Lower lobe of right lung (tissue), 2 donors: ENCODE measurements around the gene PXMP4. TPM values are rescaled to one million over a fixed set of nuclear protein-coding genes. Genes with fewer than 3 reads are reported as not detected.

ENCODE experiments used
- ATAC-seq, 2 donors: fragments of 200-7000 bp; cut with Tn5 transposase; one replicate each; pipeline ENCODE4 v1.9.1; 2020 to 2022; ENCODE audit warnings: mild to moderate bottlenecking in 2 of 2, moderate library complexity in 2 of 2
- DNase-seq: peaks from one replicate; pipeline ENCODE4 v3.0.0-alpha.2; 2020
- H3K27ac ChIP-seq: fragments of 200-600 bp; one replicate; pipeline ENCODE4 v1.8.0; 2022
- H3K27me3 ChIP-seq: fragments of 200-600 bp; one replicate; pipeline ENCODE4 v1.8.0; 2022; ENCODE audit warnings: low read depth
- H3K36me3 ChIP-seq: fragments of 200-600 bp; one replicate; pipeline ENCODE4 v1.8.0; 2022; ENCODE audit warnings: mild to moderate bottlenecking
- H3K4me1 ChIP-seq: fragments of 200-600 bp; one replicate; pipeline ENCODE4 v1.8.0; 2022
- H3K4me3 ChIP-seq: fragments of 200-600 bp; one replicate; pipeline ENCODE4 v1.8.0; 2022; ENCODE audit warnings: mild to moderate bottlenecking
- H3K9me3 ChIP-seq: fragments of 200-600 bp; one replicate; pipeline ENCODE4 v1.8.0; 2022
- CTCF ChIP-seq: fragments of 200-600 bp; IDR thresholded peaks from one replicate; pipeline ENCODE4 v1.8.0; 2022; ENCODE audit warnings: antibody characterized with exemption, mild to moderate bottlenecking
- intact Hi-C: fragments of 100-400 bp; cut with DNase I; formaldehyde crosslinking; loops from one replicate; pipeline ENCODE4 v1.11.0; 2022
- total RNA-seq: library from RNA; stranded (reverse); fragmentation: NEBNext Ultra II Directional; extraction: Animal tissue kit (Norgen Biotek cat#: 25700); gene quantifications from one replicate; pipeline ENCODE4 v1.2.1, GENCODE V29; 2021
- donor health status: DM: no; HTN: yes; CAD: no; lungs with severe emphysema.

The PXMP4 gene
- total RNA-seq, 1 donor from 2014 or later: 60.5 TPM

GRCh38 chr20:33672426-33673113 is 47.5 kb downstream of the PXMP4 start:
- H3K27ac ChIP-seq: no peak overlapping the region
- H3K9me3 ChIP-seq: no peaks in the 10 kb centered on the region
- no peak for TF ChIP-seq CTCF
- H3K4me1 ChIP-seq: peaks cover 47% of the 10 kb centered on the region
- ATAC-seq: no peak
- H3K27me3 ChIP-seq: no peaks in the 10 kb centered on the region
- H3K36me3 ChIP-seq: peaks cover 15% of the 10 kb centered on the region
- peak overlapping the region; percentile 67 for H3K4me3 ChIP-seq
- DNase-seq: no peak
- intact Hi-C loops: no loop called here

GRCh38 chr20:33671573-33672288 is 48.4 kb downstream of the PXMP4 start:
- H3K36me3 ChIP-seq: peaks cover 15% of the 10 kb centered on the region
- intact Hi-C loops: no loop called here
- no peak for TF ChIP-seq CTCF
- no peaks in the 10 kb centered on the region for H3K9me3 ChIP-seq
- ATAC-seq (no peak), DNase-seq (no peak)
- no peaks in the 10 kb centered on the region for H3K27me3 ChIP-seq
- no peak overlapping the region for H3K27ac ChIP-seq
- peak overlapping the region; percentile 67 for H3K4me3 ChIP-seq
- peaks cover 54% of the 10 kb centered on the region for H3K4me1 ChIP-seq

- Histone ChIP-seq H3K9me3 (no peaks in the 10 kb centered on the region), H3K27ac (no peak overlapping the region), H3K4me1 (peaks cover 55% of the 10 kb centered on the region), H3K27me3 (no peaks in the 10 kb centered on the region), H3K4me3 (no peak overlapping the region), H3K36me3 (peaks cover 15% of the 10 kb centered on the region)
- intact Hi-C loops: no loop called here
- no peak for TF ChIP-seq CTCF
- ATAC-seq (no peak), DNase-seq (no peak)
Observed at GRCh38 chr20:33670715-33671499, 49.2 kb downstream of the PXMP4 start.

- Histone ChIP-seq H3K27me3 (no peaks in the 10 kb centered on the region), H3K4me1 (peaks cover 53% of the 10 kb centered on the region), H3K36me3 (peaks cover 15% of the 10 kb centered on the region), H3K27ac (no peak overlapping the region), H3K9me3 (no peaks in the 10 kb centered on the region), H3K4me3 (no peak overlapping the region)
- intact Hi-C loops: no loop called here
- ATAC-seq (no peak), DNase-seq (no peak)
- TF ChIP-seq CTCF: no peak
Observed at GRCh38 chr20:33669873-33670640, 50.1 kb downstream of the PXMP4 start.

- Histone ChIP-seq H3K4me3 (no peak overlapping the region), H3K27ac (no peak overlapping the region), H3K27me3 (no peaks in the 10 kb centered on the region), H3K36me3 (peaks cover 15% of the 10 kb centered on the region), H3K9me3 (no peaks in the 10 kb centered on the region), H3K4me1 (peaks cover 53% of the 10 kb centered on the region)
- no peak for TF ChIP-seq CTCF
- ATAC-seq (no peak), DNase-seq (no peak)
- intact Hi-C loops: no loop called here
Observed at GRCh38 chr20:33669224-33669623, 50.9 kb downstream of the PXMP4 start.
